Activated CD4-positive, alpha-beta T cell treated with anti-CD3 and anti-CD28 coated beads, Interleukin-2, amount 50 U/mL, for 24 hours (primary cell): ENCODE data around the gene CYP2B6.
A peak's percentile ranks its signal among the peaks of the same experiment; 100 is the strongest.
"Not testable (repeated sequence)": the region's sequence is repeated elsewhere in the genome, so short reads cannot be mapped to it uniquely, and the experiment has no call there.

Source experiments
- DNase-seq, 2 donors: peaks; one replicate each; pipeline ENCODE4 v3.0.0-alpha.2; 2020; ENCODE audit warnings: low read depth in 1 of 2, low spot score in 1 of 2

Gene CYP2B6

GRCh38 chr19:40980743-40981442 lies 10.2 kb upstream of the CYP2B6 start:
- DNase-seq: not testable (repeated sequence)

- no peak for DNase-seq
Measured at GRCh38 chr19:40981591-40981990, 9.5 kb upstream of the CYP2B6 start.

GRCh38 chr19:40982594-40983101 lies 8.4 kb upstream of the CYP2B6 start:
- DNase-seq: no peak

- no peak for DNase-seq
Measured at GRCh38 chr19:40989453-40989852, 1.6 kb upstream of the CYP2B6 start.

GRCh38 chr19:40995355-40995754 lies 4.3 kb downstream of the CYP2B6 start:
- peak in 1 of 2 donors; percentile 23 for DNase-seq

GRCh38 chr19:40999018-40999417 lies 7.9 kb downstream of the CYP2B6 start:
- not testable (repeated sequence) for DNase-seq

- DNase-seq: no peak
Measured at GRCh38 chr19:41000310-41000737, 9.2 kb downstream of the CYP2B6 start.

GRCh38 chr19:41001243-41001971 lies 10.3 kb downstream of the CYP2B6 start:
- DNase-seq: no peak

- not testable (repeated sequence) for DNase-seq
Measured at GRCh38 chr19:41003656-41004055, 12.6 kb downstream of the CYP2B6 start.

- DNase-seq: no peak
Measured at GRCh38 chr19:41009700-41010235, 18.7 kb downstream of the CYP2B6 start.

- no peak for DNase-seq
Measured at GRCh38 chr19:41013359-41013758, 22.3 kb downstream of the CYP2B6 start.

GRCh38 chr19:41014643-41015042 lies 23.6 kb downstream of the CYP2B6 start:
- DNase-seq: no peak

GRCh38 chr19:41016488-41017071 lies 25.5 kb downstream of the CYP2B6 start:
- DNase-seq: no peak

GRCh38 chr19:41018736-41019290 lies 27.7 kb downstream of the CYP2B6 start:
- no peak for DNase-seq

GRCh38 chr19:41019346-41019745 lies 28.3 kb downstream of the CYP2B6 start:
- DNase-seq: no peak

- no peak for DNase-seq
Measured at GRCh38 chr19:41023193-41023592, 32.1 kb downstream of the CYP2B6 start.

- DNase-seq: no peak
Measured at GRCh38 chr19:41025411-41025810, 34.3 kb downstream of the CYP2B6 start.

- no peak for DNase-seq
Measured at GRCh38 chr19:41025871-41026270, 34.8 kb downstream of the CYP2B6 start.

GRCh38 chr19:41027273-41027967 lies 36.3 kb downstream of the CYP2B6 start:
- DNase-seq: no peak

- DNase-seq: no peak
Measured at GRCh38 chr19:41029524-41030432, 38.7 kb downstream of the CYP2B6 start.
